Endodermal cell (in vitro differentiated cells): ENCODE results near the gene LRRK1. TPM values are rescaled to one million over a fixed set of nuclear protein-coding genes. Genes with fewer than 3 reads are reported as not detected.

Experiments
- DNase-seq: peaks from one replicate; pipeline ENCODE4 v3.0.0-alpha.2; 2017
- H3K27ac ChIP-seq: 2 replicates; pipeline ENCODE4 v1.5.1; 2013; ENCODE audit warnings: mild to moderate bottlenecking, low read depth, low read length, moderate library complexity
- H3K27me3 ChIP-seq: 2 replicates; pipeline ENCODE4 v1.6.1; 2013; ENCODE audit warnings: mild to moderate bottlenecking, low read length, moderate library complexity; ENCODE audit not compliant: insufficient read depth, control insufficient read depth, poor library complexity, severe bottlenecking
- H3K36me3 ChIP-seq: 2 replicates; pipeline ENCODE4 v1.7.0; 2013; ENCODE audit warnings: mild to moderate bottlenecking, low read length, moderate library complexity; ENCODE audit not compliant: control insufficient read depth, insufficient read depth
- H3K4me1 ChIP-seq: one replicate; pipeline ENCODE4 v1.7.0; 2013; ENCODE audit warnings: low read length; ENCODE audit not compliant: control insufficient read depth, insufficient read depth
- H3K4me3 ChIP-seq: 2 replicates; pipeline ENCODE4 v1.5.1; 2013; ENCODE audit warnings: mild to moderate bottlenecking, low read length, moderate library complexity
- H3K9ac ChIP-seq: 2 replicates; pipeline ENCODE4 v1.6.1; 2013; ENCODE audit warnings: mild to moderate bottlenecking, low read length, moderate library complexity; ENCODE audit not compliant: poor library complexity, severe bottlenecking; ENCODE audit errors: extremely low read depth
- H3K9me3 ChIP-seq: 2 replicates; pipeline ENCODE4 v1.6.1; 2013; ENCODE audit warnings: mild to moderate bottlenecking, low read length, moderate library complexity; ENCODE audit not compliant: control insufficient read depth
- H3K27ac Mint-ChIP-seq: 2 replicates; pipeline ENCODE4 v1.8.0; 2020; ENCODE audit warnings: mixed read lengths
- H3K27me3 Mint-ChIP-seq: 2 replicates; pipeline ENCODE4 v1.8.0; 2021; ENCODE audit warnings: mild to moderate bottlenecking, mixed read lengths; ENCODE audit not compliant: insufficient read depth
- H3K36me3 Mint-ChIP-seq: 2 replicates; pipeline ENCODE4 v1.8.0; 2020; ENCODE audit warnings: low read depth, mixed read lengths
- H3K4me1 Mint-ChIP-seq: 2 replicates; pipeline ENCODE4 v1.8.0; 2020; ENCODE audit warnings: mixed read lengths
- H3K4me3 Mint-ChIP-seq: 2 replicates; pipeline ENCODE4 v1.8.0; 2020; ENCODE audit warnings: mild to moderate bottlenecking, moderate library complexity, mixed read lengths
- H3K9me3 Mint-ChIP-seq: 2 replicates; pipeline ENCODE4 v1.8.0; 2020; ENCODE audit warnings: mild to moderate bottlenecking, mixed read lengths
- CTCF ChIP-seq: fragments of 200-600 bp; sonication (generic); conservative IDR thresholded peaks from 2 replicates; pipeline ENCODE4 v1.5.0; 2021; ENCODE audit warnings: antibody characterized with exemption, mild to moderate bottlenecking
- WGBS, 2 experiments: methylation state at CpG; one replicate each; pipeline versions ENCODE4 v1.1.5 to v1.1.7; 2013; ENCODE audit warnings: missing lambda C conversion rate in 2 of 2, mixed read lengths in 1 of 2; ENCODE audit not compliant: insufficient coverage in 1 of 2, insufficient read length in 1 of 2; 5-methylcytosine and 5-hydroxymethylcytosine counted together
- total RNA-seq, 2 donors: library from RNA; stranded (reverse); fragmentation: NEBNext Ultra II Directional in 1 of 2; extraction: Animal tissue kit (Norgen Biotek cat#: 25700) in 1 of 2; gene quantifications; 2 replicates in 1 of 2; 3 replicates in 1 of 2; pipeline ENCODE4 v1.2.1, GENCODE V29; 2021

Gene LRRK1
- total RNA-seq, 2 donors from 2014 or later = 2.7 to 5.1 TPM

- Histone ChIP-seq H3K27me3 (no peaks in the 10 kb centered on the region), H3K9me3 (no peaks in the 10 kb centered on the region), H3K36me3 (no peaks in the 10 kb centered on the region), H3K27ac (no peak overlapping the region), H3K4me3 (no peak overlapping the region), H3K9ac (no peak overlapping the region), H3K4me1 (no peaks in the 10 kb centered on the region)
- DNase-seq = peak; percentile 34
- H3K36me3 Mint-ChIP-seq = no peaks in the 10 kb centered on the region
- no peak for TF ChIP-seq CTCF
- H3K4me3 Mint-ChIP-seq = no peak overlapping the region
- no peak overlapping the region for H3K27ac Mint-ChIP-seq
- no peaks in the 10 kb centered on the region for H3K9me3 Mint-ChIP-seq
- WGBS, 2 experiments = 93 to 94% methylated on average over 12 to 19 of the region's 19 CpGs
- H3K4me1 Mint-ChIP-seq = peaks cover 3% of the 10 kb centered on the region
- H3K27me3 Mint-ChIP-seq = no peaks in the 10 kb centered on the region
Measured at GRCh38 chr15:101113114-101114005, 194.2 kb downstream of the LRRK1 start.

GRCh38 chr15:101114166-101114565, 195.0 kb downstream of the LRRK1 start:
- H3K4me1 Mint-ChIP-seq = peaks cover 3% of the 10 kb centered on the region
- H3K27me3 Mint-ChIP-seq = no peaks in the 10 kb centered on the region
- H3K4me3 Mint-ChIP-seq = no peak overlapping the region
- Histone ChIP-seq H3K27ac (no peak overlapping the region), H3K4me3 (no peak overlapping the region), H3K9me3 (no peaks in the 10 kb centered on the region), H3K9ac (no peak overlapping the region), H3K4me1 (no peaks in the 10 kb centered on the region), H3K27me3 (no peaks in the 10 kb centered on the region), H3K36me3 (no peaks in the 10 kb centered on the region)
- H3K36me3 Mint-ChIP-seq = no peaks in the 10 kb centered on the region
- WGBS, 2 experiments = 71 to 85% methylated on average over 3 to 10 of the region's 10 CpGs
- TF ChIP-seq CTCF = no peak
- DNase-seq = peak; percentile 38
- H3K27ac Mint-ChIP-seq = no peak overlapping the region
- H3K9me3 Mint-ChIP-seq = no peaks in the 10 kb centered on the region

GRCh38 chr15:101114610-101115009, 195.5 kb downstream of the LRRK1 start:
- H3K4me1 ChIP-seq = no peaks in the 10 kb centered on the region
- Mint-ChIP-seq H3K4me3 (no peak overlapping the region), H3K36me3 (no peaks in the 10 kb centered on the region), H3K27me3 (no peaks in the 10 kb centered on the region), H3K4me1 (peaks cover 3% of the 10 kb centered on the region), H3K27ac (no peak overlapping the region), H3K9me3 (no peaks in the 10 kb centered on the region)
- H3K27ac ChIP-seq = no peak overlapping the region
- TF ChIP-seq CTCF = no peak
- peak; percentile 38 for DNase-seq
- no peaks in the 10 kb centered on the region for H3K27me3 ChIP-seq
- no peaks in the 10 kb centered on the region for H3K36me3 ChIP-seq
- H3K9ac ChIP-seq = no peak overlapping the region
- H3K4me3 ChIP-seq = no peak overlapping the region
- H3K9me3 ChIP-seq = no peaks in the 10 kb centered on the region
- WGBS, 2 experiments = 92 to 100% methylated on average over 2 to 4 of the region's 4 CpGs
